Astrocyte (in vitro differentiated cells and primary cell): ENCODE measurements around the gene FBXW5. TPM values are rescaled to one million over a fixed set of nuclear protein-coding genes. Genes with fewer than 3 reads are reported as not detected.

Experiments used
- DNase-seq: peaks from one replicate; pipeline ENCODE4 v3.0.0-alpha.2; 2010; ENCODE audit warnings: low read depth
- FAIRE-seq: peaks from 2 replicates; lab custom pipeline; 2011; peaks lifted over from hg19 to GRCh38; lab: Jason Lieb, UNC
- H2AFZ ChIP-seq: 2 replicates; pipeline ENCODE4 v1.6.0; 2012; ENCODE audit warnings: low read depth, low read length, inconsistent platforms
- H3K27ac ChIP-seq: 2 replicates; pipeline ENCODE4 v1.5.1; 2011; ENCODE audit warnings: low read depth, low read length, inconsistent platforms
- H3K27me3 ChIP-seq: 2 replicates; pipeline ENCODE4 v1.6.0; 2011; ENCODE audit warnings: low read length, inconsistent platforms; ENCODE audit not compliant: insufficient read depth
- H3K36me3 ChIP-seq: 2 replicates; pipeline ENCODE4 v1.5.1; 2011; ENCODE audit warnings: low read length, inconsistent platforms; ENCODE audit not compliant: insufficient read depth
- H3K4me1 ChIP-seq: 2 replicates; pipeline ENCODE4 v1.5.1; 2011; ENCODE audit warnings: low read length, inconsistent platforms; ENCODE audit not compliant: insufficient read depth
- H3K4me2 ChIP-seq: 2 replicates; pipeline ENCODE4 v1.6.0; 2012; ENCODE audit warnings: low read length, inconsistent platforms
- H3K4me3 ChIP-seq: 2 replicates; pipeline ENCODE4 v1.5.1; 2011; ENCODE audit warnings: low read depth, mild to moderate bottlenecking, low read length, inconsistent platforms; ENCODE audit not compliant: insufficient read depth
- H3K79me2 ChIP-seq: 2 replicates; pipeline ENCODE4 v1.6.0; 2012; ENCODE audit warnings: mild to moderate bottlenecking, low read length, inconsistent platforms; ENCODE audit not compliant: insufficient read depth
- H3K9ac ChIP-seq: 2 replicates; pipeline ENCODE4 v1.6.0; 2012; ENCODE audit warnings: mild to moderate bottlenecking, low read length, inconsistent platforms
- H3K9me3 ChIP-seq: 2 replicates; pipeline ENCODE4 v1.5.1; 2012; ENCODE audit warnings: low read depth, mild to moderate bottlenecking, low read length, inconsistent platforms; ENCODE audit not compliant: insufficient read depth
- H4K20me1 ChIP-seq: 2 replicates; pipeline ENCODE4 v1.6.0; 2012; ENCODE audit warnings: low read length, inconsistent platforms; ENCODE audit not compliant: insufficient read depth
- H3K27ac Mint-ChIP-seq: one replicate; pipeline ENCODE4 v1.8.0; 2021; ENCODE audit warnings: mild to moderate bottlenecking, mixed read lengths; ENCODE audit not compliant: unreplicated experiment
- H3K27me3 Mint-ChIP-seq: one replicate; pipeline ENCODE4 v1.8.0; 2021; ENCODE audit warnings: low read depth, mixed read lengths; ENCODE audit not compliant: unreplicated experiment
- H3K36me3 Mint-ChIP-seq: one replicate; pipeline ENCODE4 v1.8.0; 2021; ENCODE audit warnings: low read depth, mixed read lengths; ENCODE audit not compliant: unreplicated experiment
- H3K4me1 Mint-ChIP-seq: one replicate; pipeline ENCODE4 v1.8.0; 2021; ENCODE audit warnings: low read depth, mixed read lengths; ENCODE audit not compliant: unreplicated experiment
- H3K4me3 Mint-ChIP-seq: one replicate; pipeline ENCODE4 v1.8.0; 2021; ENCODE audit warnings: mild to moderate bottlenecking, moderate library complexity, mixed read lengths; ENCODE audit not compliant: unreplicated experiment
- H3K9me3 Mint-ChIP-seq: one replicate; pipeline ENCODE4 v1.8.0; 2021; ENCODE audit warnings: mild to moderate bottlenecking, mixed read lengths; ENCODE audit not compliant: unreplicated experiment
- EZH2 ChIP-seq: IDR thresholded peaks from 2 replicates; pipeline ENCODE4 v1.6.1; 2012; ENCODE audit warnings: mild to moderate bottlenecking, low read length, inconsistent platforms; ENCODE audit not compliant: insufficient read depth
- total RNA-seq: library from RNA; stranded (reverse); gene quantifications from 2 replicates; pipeline ENCODE4 v1.2.1, GENCODE V29; 2021
- TF ChIP-seq, protein P1 (sequence below): IDR thresholded peaks from 2 replicates; pipeline ENCODE4 v1.5.1; 2011; ENCODE audit warnings: low read depth, mild to moderate bottlenecking, inconsistent platforms, low read length, moderate library complexity; ENCODE audit not compliant: insufficient read depth

Gene FBXW5
- total RNA-seq, 1 donor from 2014 or later: 70.4 TPM

DNA sequence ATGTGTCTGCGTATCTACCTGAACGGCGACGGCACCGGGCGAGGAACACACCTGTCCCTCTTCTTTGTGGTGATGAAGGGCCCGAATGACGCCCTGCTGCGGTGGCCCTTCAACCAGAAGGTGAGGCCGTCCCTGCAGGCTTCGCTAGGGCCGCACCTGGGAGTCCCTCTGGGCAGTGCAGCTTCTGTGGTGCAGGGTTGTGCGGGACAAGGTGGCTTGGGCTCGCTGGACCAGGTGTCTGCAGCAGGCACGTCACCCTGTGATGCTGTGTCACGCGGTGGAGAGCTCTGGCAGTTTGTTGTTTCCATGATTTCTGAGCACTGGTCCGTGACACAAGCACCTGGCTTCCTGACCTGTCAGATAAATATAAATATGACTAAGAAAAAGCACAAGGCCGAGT, 20.7 kb downstream of the FBXW5 start:
- Histone ChIP-seq H3K4me3 (no peak overlapping the region), H3K9ac (no peak overlapping the region), H2AFZ (no peak overlapping the region), H3K36me3 (no peaks in the 10 kb centered on the region), H3K27ac (no peak overlapping the region), H3K79me2 (no peaks in the 10 kb centered on the region), H3K9me3 (no peaks in the 10 kb centered on the region), H3K27me3 (no peaks in the 10 kb centered on the region), H3K4me2 (no peak overlapping the region), H4K20me1 (no peaks in the 10 kb centered on the region), H3K4me1 (peaks cover 6% of the 10 kb centered on the region)
- H3K4me1 Mint-ChIP-seq: no peaks in the 10 kb centered on the region
- no peak overlapping the region for H3K4me3 Mint-ChIP-seq
- H3K27me3 Mint-ChIP-seq: no peaks in the 10 kb centered on the region
- H3K27ac Mint-ChIP-seq: no peak overlapping the region
- H3K9me3 Mint-ChIP-seq: no peaks in the 10 kb centered on the region
- no peak for FAIRE-seq
- TF ChIP-seq, protein P1, sequence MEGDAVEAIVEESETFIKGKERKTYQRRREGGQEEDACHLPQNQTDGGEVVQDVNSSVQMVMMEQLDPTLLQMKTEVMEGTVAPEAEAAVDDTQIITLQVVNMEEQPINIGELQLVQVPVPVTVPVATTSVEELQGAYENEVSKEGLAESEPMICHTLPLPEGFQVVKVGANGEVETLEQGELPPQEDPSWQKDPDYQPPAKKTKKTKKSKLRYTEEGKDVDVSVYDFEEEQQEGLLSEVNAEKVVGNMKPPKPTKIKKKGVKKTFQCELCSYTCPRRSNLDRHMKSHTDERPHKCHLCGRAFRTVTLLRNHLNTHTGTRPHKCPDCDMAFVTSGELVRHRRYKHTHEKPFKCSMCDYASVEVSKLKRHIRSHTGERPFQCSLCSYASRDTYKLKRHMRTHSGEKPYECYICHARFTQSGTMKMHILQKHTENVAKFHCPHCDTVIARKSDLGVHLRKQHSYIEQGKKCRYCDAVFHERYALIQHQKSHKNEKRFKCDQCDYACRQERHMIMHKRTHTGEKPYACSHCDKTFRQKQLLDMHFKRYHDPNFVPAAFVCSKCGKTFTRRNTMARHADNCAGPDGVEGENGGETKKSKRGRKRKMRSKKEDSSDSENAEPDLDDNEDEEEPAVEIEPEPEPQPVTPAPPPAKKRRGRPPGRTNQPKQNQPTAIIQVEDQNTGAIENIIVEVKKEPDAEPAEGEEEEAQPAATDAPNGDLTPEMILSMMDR: no peak
- TF ChIP-seq EZH2: no peak
- H3K36me3 Mint-ChIP-seq: peaks cover 21% of the 10 kb centered on the region
- no peak for DNase-seq

DNA sequence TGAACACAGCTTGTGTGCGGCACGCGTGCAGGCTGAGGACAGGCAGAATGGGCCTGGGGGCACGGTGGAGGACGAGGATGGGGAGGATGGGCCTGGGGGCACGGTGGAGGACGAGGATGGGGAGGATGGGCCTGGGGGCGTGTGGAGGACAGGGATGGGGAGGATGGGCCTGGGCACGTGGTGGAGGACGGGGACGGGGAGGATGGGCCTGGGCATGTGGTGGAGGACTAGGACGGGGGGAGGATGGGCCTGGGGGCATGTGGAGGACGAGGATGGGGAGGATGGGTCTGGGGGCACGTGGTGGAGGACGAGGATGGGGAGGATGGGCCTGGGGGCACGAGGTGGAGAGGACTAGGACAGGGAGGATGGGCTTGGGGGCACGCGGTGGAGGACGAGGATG, 22.0 kb downstream of the FBXW5 start:
- Mint-ChIP-seq H3K27ac (no peak overlapping the region), H3K9me3 (no peaks in the 10 kb centered on the region), H3K36me3 (peaks cover 17% of the 10 kb centered on the region), H3K4me1 (no peaks in the 10 kb centered on the region), H3K4me3 (no peak overlapping the region), H3K27me3 (no peaks in the 10 kb centered on the region)
- Histone ChIP-seq H3K9ac (no peak overlapping the region), H3K79me2 (no peaks in the 10 kb centered on the region), H2AFZ (no peak overlapping the region), H3K27ac (no peak overlapping the region), H3K4me3 (no peak overlapping the region), H3K27me3 (no peaks in the 10 kb centered on the region), H3K4me2 (no peak overlapping the region), H3K9me3 (no peaks in the 10 kb centered on the region), H3K4me1 (peaks cover 2% of the 10 kb centered on the region), H3K36me3 (no peaks in the 10 kb centered on the region), H4K20me1 (no peaks in the 10 kb centered on the region)
- DNase-seq: no peak
- no peak for FAIRE-seq
- TF ChIP-seq EZH2: no peak
- TF ChIP-seq, protein P1: no peak

DNA sequence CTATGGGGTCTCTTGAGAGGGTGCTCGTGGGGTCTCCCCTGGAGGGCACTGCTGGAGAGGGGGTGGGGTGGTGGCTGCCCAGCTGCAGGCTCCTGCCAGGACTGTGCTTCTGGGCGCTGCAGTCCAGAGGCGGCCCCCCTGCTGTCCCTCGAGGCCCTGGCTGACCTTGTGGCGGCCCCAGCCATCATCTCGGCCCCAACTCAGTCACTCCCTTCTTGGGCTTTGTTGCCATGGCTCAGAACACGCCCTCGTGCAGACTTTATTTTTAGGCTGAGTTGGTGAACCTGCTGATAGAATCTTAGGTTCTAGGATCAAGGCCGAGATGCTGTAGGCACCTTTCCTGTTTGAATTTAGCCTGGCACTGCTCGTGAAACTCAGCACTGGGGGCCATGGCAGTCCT, 22.8 kb downstream of the FBXW5 start:
- H3K9ac ChIP-seq: no peak overlapping the region
- H3K27ac ChIP-seq: no peak overlapping the region
- H3K9me3 ChIP-seq: no peaks in the 10 kb centered on the region
- no peaks in the 10 kb centered on the region for H3K79me2 ChIP-seq
- H3K36me3 ChIP-seq: no peaks in the 10 kb centered on the region
- no peak for DNase-seq
- TF ChIP-seq EZH2: no peak
- TF ChIP-seq, protein P1: no peak
- Mint-ChIP-seq H3K27me3 (no peaks in the 10 kb centered on the region), H3K36me3 (peaks cover 16% of the 10 kb centered on the region), H3K4me3 (no peak overlapping the region), H3K4me1 (no peaks in the 10 kb centered on the region), H3K9me3 (no peaks in the 10 kb centered on the region), H3K27ac (no peak overlapping the region)
- no peaks in the 10 kb centered on the region for H3K27me3 ChIP-seq
- no peak overlapping the region for H3K4me2 ChIP-seq
- no peak overlapping the region for H3K4me3 ChIP-seq
- H3K4me1 ChIP-seq: no peaks in the 10 kb centered on the region
- H4K20me1 ChIP-seq: no peaks in the 10 kb centered on the region
- FAIRE-seq: no peak
- H2AFZ ChIP-seq: no peak overlapping the region
